SJSA1 (cell line): ENCODE measurements around the gene IQCK. TPM values are rescaled to one million over a fixed set of nuclear protein-coding genes. Genes with fewer than 3 reads are reported as not detected.
A peak's percentile ranks its signal among the peaks of the same experiment; 100 is the strongest.

Source experiments
- DNase-seq, 2 experiments: peaks; one replicate each; pipeline ENCODE4 v3.0.0-alpha.2; 2015 to 2020; ENCODE audit warnings: low spot score in 2 of 2, low read depth in 1 of 2
- H3K27ac ChIP-seq: fragments of 250-450 bp; sonication (Bioruptor Pico); 2 replicates; pipeline ENCODE4 v1.5.1; 2020; ENCODE audit warnings: mild to moderate bottlenecking, moderate library complexity
- H3K27me3 ChIP-seq: fragments of 250-450 bp; sonication (Bioruptor Pico); replicated peaks from 2 replicates; pipeline ENCODE4 v1.5.1; 2020; ENCODE audit warnings: mild to moderate bottlenecking, moderate library complexity
- H3K36me3 ChIP-seq: fragments of 250-450 bp; sonication (Bioruptor Pico); 2 replicates; pipeline ENCODE4 v1.5.1; 2020; ENCODE audit warnings: mild to moderate bottlenecking
- H3K4me1 ChIP-seq: fragments of 250-450 bp; sonication (Bioruptor Pico); replicated peaks from 2 replicates; pipeline ENCODE4 v1.6.1; 2021; ENCODE audit warnings: mild to moderate bottlenecking
- H3K4me3 ChIP-seq: fragments of 250-450 bp; sonication (Bioruptor Pico); 2 replicates; pipeline ENCODE4 v1.5.1; 2020; ENCODE audit warnings: mild to moderate bottlenecking
- H3K9me3 ChIP-seq: fragments of 250-450 bp; sonication (Bioruptor Pico); replicated peaks from 2 replicates; pipeline ENCODE4 v1.5.1; 2020; ENCODE audit warnings: mild to moderate bottlenecking
- total RNA-seq: library from RNA; depleted of rRNA; stranded (reverse); fragments of >200 nt; shearing (Covaris generic); gene quantifications from 2 replicates; pipeline ENCODE4 v1.2.3, GENCODE V29; 2014

The IQCK gene
- total RNA-seq, 1 experiment from 2014 or later = 10.5 TPM

DNA sequence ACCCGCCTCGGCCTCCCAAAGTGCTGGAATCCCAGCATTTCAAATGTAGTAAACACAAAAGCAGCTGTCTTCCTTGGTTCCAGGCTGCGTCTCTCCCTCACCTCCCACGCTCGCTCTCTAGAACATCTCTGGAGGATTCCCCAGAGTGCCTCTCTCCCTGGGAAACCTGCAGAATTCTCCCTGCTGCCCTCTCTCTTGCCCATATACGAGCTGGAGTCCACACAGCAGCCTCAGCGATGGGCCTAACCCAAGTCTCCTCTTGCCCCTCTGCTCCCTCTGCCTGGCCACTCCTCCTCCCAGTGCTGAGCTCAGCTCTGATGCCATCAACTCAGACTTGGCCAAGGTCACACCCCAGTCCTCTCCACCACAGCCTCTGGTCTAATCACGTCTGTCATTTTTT, 156.0 kb downstream of the IQCK start:
- Histone ChIP-seq H3K36me3 (peaks cover 12% of the 10 kb centered on the region), H3K27me3 (no peaks in the 10 kb centered on the region)
- no peak for DNase-seq

DNA sequence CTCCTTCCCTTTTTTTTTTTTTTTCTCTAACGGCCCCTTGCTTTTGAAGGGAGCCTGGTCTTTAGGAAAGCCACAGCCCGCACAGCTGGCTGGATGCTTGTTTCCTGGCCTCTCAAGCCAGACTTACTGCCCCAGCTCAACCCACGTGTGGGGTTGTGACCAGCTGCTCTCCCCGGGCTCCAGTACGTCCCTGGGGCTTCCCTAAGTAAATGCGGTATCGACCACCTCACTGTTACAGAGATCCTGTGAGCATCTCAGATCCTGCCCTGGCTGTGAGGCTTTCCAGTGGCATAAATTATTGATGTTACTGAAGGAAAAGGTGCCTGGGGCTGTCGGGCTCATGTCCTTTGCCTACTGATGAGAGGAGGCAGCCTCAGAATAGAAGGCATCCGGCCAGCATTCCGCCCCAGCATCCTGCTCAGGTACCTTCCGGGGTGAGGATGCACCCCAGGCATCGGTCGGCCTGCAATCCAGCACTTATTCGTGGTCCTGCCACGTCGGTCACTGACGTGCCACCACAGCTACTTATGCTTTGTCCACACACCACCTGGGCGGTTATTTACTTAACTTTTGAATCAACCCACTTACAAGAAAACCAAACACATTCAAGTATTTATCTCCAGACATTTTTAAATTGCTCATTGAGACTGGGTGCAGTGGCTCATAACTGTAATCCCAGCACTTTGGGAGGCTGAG, 156.9 kb downstream of the IQCK start:
- no peak overlapping the region for H3K4me3 ChIP-seq
- no peak overlapping the region for H3K27ac ChIP-seq
- no peaks in the 10 kb centered on the region for H3K9me3 ChIP-seq
- peaks cover 10% of the 10 kb centered on the region for H3K36me3 ChIP-seq
- no peaks in the 10 kb centered on the region for H3K4me1 ChIP-seq
- no peaks in the 10 kb centered on the region for H3K27me3 ChIP-seq
- DNase-seq = no peak

More for the DNA sequence above, 156.0 kb downstream of the IQCK start:
- Histone ChIP-seq H3K4me3 (no peak overlapping the region), H3K9me3 (no peaks in the 10 kb centered on the region), H3K27ac (no peak overlapping the region), H3K4me1 (no peaks in the 10 kb centered on the region)

DNA sequence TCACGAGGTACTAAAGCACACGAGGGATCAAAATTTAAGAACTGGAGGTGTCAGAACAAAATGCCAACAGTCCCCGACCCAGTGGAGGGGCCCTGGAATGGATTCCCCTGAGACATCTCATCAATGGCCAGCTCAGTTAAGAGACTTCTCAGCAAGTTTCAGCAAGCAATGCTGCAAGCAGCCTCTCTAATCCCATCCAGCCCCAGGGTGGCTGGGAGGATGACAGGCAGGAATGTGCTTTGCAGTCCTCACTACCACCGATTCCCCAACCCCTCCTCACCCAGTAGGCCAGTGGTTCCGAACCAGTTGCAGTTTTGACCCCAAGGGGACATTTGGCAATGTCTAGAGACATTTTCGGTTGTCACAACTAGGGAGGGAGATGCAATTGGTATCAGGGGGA, 157.8 kb downstream of the IQCK start:
- H3K4me1 ChIP-seq = no peaks in the 10 kb centered on the region
- no peak for DNase-seq
- no peak overlapping the region for H3K27ac ChIP-seq
- H3K36me3 ChIP-seq = peaks cover 8% of the 10 kb centered on the region
- H3K27me3 ChIP-seq = no peaks in the 10 kb centered on the region
- no peaks in the 10 kb centered on the region for H3K9me3 ChIP-seq
- H3K4me3 ChIP-seq = no peak overlapping the region

DNA sequence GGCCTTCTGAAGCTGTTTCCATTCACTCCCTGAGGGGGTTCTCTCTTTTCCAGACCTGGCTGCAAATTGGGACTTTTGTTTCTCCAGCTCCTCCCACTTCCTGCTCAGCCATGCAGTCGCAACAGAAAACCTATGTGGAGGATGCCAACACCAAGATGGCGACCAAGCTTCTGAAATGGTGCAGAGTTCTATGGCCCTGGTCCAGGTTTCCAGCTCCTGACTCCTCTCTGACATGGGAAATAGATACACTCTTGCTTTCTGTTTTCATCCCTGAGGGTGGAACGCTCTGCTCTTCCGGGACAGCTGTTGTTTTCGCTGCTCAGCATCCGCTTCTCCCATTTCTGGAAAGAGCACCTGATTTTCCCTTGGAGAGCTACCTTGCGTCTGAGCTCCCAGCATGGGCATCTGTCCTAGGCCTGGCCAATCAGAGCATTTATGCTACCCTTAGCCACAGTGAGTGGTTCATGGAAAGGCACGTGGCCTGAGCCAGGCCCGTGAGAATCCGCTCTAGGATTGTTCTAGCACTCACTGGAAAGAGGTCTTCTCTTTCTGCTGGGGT, 158.5 kb downstream of the IQCK start:
- Histone ChIP-seq H3K4me1 (no peaks in the 10 kb centered on the region), H3K4me3 (no peak overlapping the region), H3K36me3 (peaks cover 5% of the 10 kb centered on the region), H3K27ac (no peak overlapping the region), H3K9me3 (no peaks in the 10 kb centered on the region), H3K27me3 (no peaks in the 10 kb centered on the region)
- no peak for DNase-seq

DNA sequence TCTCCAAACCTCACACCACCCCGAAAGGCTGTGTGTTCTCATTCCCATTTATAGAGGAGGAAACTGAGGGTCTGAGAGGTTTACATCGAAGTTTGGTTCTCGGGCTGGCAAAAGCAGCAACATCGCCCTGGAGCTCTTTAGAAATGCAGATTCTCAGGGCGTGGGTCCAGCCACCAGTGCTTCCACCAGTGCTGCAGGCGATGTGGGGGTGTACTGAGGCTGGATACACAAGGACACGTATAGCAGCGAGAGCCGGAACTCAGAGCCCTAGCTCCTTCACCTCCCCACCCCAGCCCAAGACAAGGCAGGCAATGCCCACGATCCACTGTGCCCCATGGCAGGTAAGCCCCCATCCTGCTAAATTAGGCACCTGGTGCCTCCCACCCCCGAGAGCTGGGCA, 160.7 kb downstream of the IQCK start:
- H3K27me3 ChIP-seq = no peaks in the 10 kb centered on the region
- H3K27ac ChIP-seq = no peak overlapping the region
- no peak for DNase-seq
- peaks cover 10% of the 10 kb centered on the region for H3K4me1 ChIP-seq
- H3K9me3 ChIP-seq = no peaks in the 10 kb centered on the region
- H3K36me3 ChIP-seq = no peaks in the 10 kb centered on the region; the same call in 1 of the 2 replicates
- H3K4me3 ChIP-seq = no peak overlapping the region

DNA sequence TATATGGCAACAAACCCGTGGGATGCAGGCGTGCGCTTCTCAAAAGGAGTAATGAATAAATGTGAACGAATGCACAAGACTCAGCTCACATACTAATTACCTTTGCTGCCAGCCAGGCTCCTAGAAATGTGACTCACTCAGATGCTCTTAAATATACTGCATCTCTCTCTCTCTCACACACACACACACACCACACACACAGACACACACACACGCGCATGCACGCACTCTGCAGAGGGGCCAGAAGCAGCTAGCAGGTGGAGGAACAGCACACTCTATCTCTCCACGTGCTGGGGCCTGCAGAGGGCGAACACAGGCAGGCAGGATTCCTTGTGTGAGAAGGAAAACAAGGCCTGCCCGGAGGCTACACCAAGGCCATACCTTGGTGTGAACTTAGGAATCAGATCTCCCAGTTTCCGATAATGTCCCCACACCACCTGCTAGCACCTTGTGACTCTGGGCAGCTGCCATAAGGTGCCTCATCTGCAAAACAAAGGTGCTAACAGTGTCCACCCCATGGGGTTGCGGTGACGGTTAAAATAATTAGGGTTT, 161.2 kb downstream of the IQCK start:
- H3K36me3 ChIP-seq = no peaks in the 10 kb centered on the region; the same call in 1 of the 2 replicates
- no peak for DNase-seq
- H3K27me3 ChIP-seq = no peaks in the 10 kb centered on the region
- no peaks in the 10 kb centered on the region for H3K9me3 ChIP-seq
- no peak overlapping the region for H3K27ac ChIP-seq
- H3K4me1 ChIP-seq = peaks cover 11% of the 10 kb centered on the region
- no peak overlapping the region for H3K4me3 ChIP-seq

DNA sequence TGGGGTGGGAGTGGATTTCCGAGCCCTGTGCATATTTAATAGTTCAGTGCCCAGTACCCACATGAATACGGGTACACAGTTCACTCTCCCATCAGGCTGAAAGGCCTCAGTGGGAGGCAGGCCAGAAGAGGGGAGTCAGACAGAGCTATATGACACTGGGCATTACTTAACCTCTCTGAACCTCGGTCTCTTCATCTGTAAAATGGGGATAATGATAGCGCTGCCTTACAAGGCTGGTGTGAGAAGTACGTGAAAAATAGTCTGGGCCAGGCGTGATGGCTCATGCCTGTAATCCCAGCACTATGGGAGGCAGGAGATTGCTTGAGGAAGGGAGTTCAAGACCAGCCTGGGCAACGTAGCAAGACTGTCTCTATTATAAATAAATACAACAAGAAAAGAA, 163.0 kb downstream of the IQCK start:
- no peak overlapping the region for H3K27ac ChIP-seq
- DNase-seq = no peak
- no peaks in the 10 kb centered on the region; the same call in 1 of the 2 replicates for H3K36me3 ChIP-seq
- H3K4me3 ChIP-seq = no peak overlapping the region
- H3K27me3 ChIP-seq = no peaks in the 10 kb centered on the region
- H3K9me3 ChIP-seq = peaks cover 6% of the 10 kb centered on the region
- H3K4me1 ChIP-seq = peaks cover 16% of the 10 kb centered on the region

DNA sequence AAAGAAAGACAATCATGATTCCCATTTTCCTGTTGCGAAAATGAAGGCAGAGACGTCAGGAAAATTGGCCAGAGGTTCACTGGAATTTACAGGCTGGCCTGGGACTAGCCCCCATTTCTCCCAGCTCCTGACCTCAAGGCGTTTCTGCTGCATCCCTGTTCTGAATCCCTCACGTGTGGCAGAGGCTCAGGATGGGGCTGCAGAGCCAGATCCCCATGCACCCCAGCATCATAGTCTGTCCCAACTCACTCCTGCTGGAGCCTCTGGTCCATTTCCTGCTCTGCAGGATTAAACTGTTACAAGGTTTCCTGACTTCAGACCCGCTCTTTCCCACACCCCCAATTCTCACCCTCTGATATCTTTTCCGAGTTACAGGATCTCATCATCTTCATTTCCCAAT, 163.7 kb downstream of the IQCK start:
- Histone ChIP-seq H3K4me1 (peaks cover 19% of the 10 kb centered on the region), H3K4me3 (no peak overlapping the region), H3K9me3 (peaks cover 6% of the 10 kb centered on the region), H3K36me3 (no peaks in the 10 kb centered on the region; the same call in 1 of the 2 replicates), H3K27me3 (no peaks in the 10 kb centered on the region), H3K27ac (no peak overlapping the region)
- DNase-seq = no peak

DNA sequence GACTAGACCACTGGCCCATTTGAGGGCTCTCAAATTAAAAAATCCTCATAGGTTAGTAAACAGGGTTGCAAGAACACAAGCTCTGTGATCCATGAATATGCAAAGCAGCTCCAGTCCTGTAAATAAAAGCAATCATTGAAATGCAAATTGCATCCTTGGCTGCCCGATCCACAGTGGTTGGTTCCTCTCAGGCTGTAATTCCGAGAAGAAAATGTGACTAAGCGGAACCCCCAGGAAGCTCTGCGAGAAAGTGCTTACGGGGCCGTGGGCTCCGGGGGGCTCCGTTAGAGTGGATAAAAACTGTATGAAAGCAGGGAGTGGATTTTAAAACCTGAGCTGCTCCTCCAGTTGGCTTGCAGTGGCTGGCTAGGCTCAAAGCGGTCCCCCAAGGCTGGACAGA, 164.1 kb downstream of the IQCK start:
- Histone ChIP-seq H3K27me3 (no peaks in the 10 kb centered on the region), H3K4me1 (peaks cover 19% of the 10 kb centered on the region), H3K9me3 (peaks cover 6% of the 10 kb centered on the region), H3K36me3 (no peaks in the 10 kb centered on the region; the same call in 1 of the 2 replicates), H3K27ac (no peak overlapping the region), H3K4me3 (no peak overlapping the region)
- no peak for DNase-seq

DNA sequence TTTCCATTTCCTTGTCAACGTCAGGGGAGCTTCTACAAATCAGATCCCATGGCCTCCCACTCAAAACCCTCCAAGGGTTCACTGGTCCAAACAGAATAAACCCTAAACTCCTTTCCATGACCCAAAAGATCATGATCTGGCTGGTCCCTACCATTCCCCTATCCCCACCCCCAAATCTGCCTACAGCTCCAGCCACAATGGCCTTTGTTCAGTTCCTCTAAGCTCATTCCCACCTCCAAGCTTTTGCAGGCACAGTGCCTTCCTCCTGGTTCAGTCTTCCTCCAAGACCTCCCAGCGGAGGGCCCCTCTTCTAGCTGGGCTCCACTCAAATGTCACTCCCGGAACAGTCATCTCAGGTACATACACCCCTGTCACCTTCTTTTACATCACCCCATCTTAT, 164.6 kb downstream of the IQCK start:
- peaks cover 6% of the 10 kb centered on the region for H3K9me3 ChIP-seq
- no peak overlapping the region; the same call in 1 of the 2 replicates for H3K4me3 ChIP-seq
- H3K4me1 ChIP-seq = peaks cover 19% of the 10 kb centered on the region
- H3K27ac ChIP-seq = no peak overlapping the region
- no peak for DNase-seq
- H3K36me3 ChIP-seq = no peaks in the 10 kb centered on the region; the same call in 1 of the 2 replicates
- H3K27me3 ChIP-seq = no peaks in the 10 kb centered on the region

DNA sequence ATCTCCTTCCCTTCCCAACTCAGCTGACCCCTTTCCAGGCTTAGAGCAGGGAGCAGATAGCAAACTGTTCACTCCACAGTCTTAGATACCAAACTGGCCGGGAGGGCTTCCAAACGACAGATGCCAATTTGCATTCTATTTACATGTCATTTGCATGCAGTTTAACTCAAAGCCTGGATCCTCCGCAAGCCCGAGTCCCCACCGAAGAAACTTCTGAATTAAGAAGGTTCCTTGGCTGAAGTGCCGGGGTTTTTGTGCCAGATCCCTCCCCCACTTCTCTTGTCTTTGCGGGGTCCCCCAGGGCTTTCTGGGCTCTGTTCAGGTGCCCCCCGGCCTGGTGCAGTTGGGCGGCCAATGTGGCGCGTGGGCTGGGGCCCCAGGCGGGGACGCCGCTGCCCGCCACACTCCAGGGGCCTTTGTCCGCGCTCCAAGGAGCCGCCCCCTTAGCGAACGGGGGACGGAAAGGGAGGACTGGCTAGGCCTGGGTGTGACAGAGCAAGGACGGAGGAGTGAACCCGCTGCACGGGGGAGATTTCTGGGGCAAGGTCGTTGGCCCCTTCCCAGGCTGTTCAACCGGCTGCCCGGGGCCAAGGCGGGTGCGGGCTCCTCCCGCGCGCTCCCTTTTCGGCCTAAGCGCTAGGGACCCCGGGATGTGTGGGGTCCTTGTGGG, 165.4 kb downstream of the IQCK start:
- peak overlapping the region; percentile 77 for H3K4me3 ChIP-seq
- H3K27ac ChIP-seq = no peak overlapping the region
- peaks cover 19% of the 10 kb centered on the region for H3K4me1 ChIP-seq
- peak in 1 of 2 experiments; percentile 46 for DNase-seq
- no peaks in the 10 kb centered on the region; the same call in 1 of the 2 replicates for H3K36me3 ChIP-seq
- H3K27me3 ChIP-seq = no peaks in the 10 kb centered on the region
- peaks cover 6% of the 10 kb centered on the region for H3K9me3 ChIP-seq

DNA sequence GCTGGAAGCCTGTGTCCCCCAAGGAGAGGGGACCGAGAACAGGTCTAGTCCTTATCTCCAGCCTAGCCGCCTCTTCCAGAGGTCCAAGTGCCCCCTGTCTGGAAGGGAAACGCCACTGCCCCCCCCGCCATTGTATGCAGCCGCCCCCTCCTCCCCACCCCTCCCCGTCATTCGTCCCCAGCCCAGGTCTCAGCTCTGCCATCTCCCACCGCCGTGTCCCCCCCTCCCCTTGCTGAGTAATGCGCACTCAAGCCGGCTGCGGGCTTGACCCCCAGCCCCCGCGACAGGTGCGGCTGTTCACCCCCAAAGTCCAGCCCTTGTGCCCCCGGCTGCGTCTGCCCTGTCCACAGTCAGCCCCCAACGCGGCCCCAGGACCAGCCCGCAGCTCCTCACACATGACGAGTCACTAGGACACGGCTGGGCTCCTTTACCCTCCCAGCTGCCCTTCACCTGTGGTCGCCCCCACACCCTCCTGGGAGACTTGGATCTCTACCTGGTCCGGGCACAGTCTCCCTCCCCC, 166.0 kb downstream of the IQCK start:
- peaks cover 19% of the 10 kb centered on the region for H3K4me1 ChIP-seq
- peaks cover 6% of the 10 kb centered on the region for H3K9me3 ChIP-seq
- no peak for DNase-seq
- H3K27ac ChIP-seq = no peak overlapping the region
- no peaks in the 10 kb centered on the region for H3K27me3 ChIP-seq
- no peaks in the 10 kb centered on the region; the same call in 1 of the 2 replicates for H3K36me3 ChIP-seq
- H3K4me3 ChIP-seq = peak overlapping the region; percentile 77

DNA sequence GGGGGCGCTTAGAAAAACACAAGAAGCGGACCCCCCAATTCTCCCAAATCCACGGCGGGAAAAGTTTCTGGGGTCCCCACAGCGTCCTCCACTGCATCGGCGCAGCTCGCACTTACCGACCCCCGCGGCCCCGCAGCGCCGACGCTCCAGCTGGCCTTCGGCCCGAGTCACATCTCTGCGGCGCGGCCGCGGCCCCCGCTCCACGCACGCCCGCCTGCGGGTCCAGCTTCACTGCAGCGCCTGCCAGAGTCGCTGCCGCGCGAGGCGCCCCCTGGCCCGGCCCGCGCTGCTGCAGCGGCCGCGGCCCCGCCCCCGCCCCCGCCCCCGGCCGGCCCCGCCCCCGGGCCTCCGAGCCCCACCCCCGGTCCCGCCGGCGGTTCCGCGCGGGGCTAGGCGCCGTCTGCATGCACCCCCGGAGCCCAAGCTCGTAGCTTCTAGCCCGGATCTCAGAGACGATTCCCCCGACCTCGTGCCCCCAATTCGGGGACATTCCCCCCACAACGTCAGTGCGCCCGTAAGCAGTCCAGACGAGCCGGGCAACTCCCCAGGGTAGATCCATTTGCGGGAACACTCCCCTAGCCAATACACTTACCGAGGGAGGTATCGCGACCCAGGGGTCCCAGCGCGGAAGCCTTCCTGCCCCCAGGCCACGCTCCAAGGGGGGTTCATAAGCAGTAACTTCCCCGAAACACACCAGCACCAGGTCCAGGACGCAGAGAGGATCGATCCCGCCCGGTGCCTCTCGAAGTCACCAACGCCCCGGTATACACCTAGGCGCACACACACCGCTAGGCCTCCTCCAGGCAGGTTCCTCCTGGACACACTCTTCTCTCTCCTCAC, 166.8 kb downstream of the IQCK start, which contains the start of gene GPRC5B:
TSS of gene GPRC5B (minus strand) at position 238 of the 840 bp plus-strand sequence. CDS start 12,003 bp downstream, outside the sequence.
- Histone ChIP-seq H3K27me3 (no peaks in the 10 kb centered on the region), H3K9me3 (peaks cover 6% of the 10 kb centered on the region), H3K4me1 (peaks cover 19% of the 10 kb centered on the region), H3K36me3 (no peaks in the 10 kb centered on the region; the same call in 1 of the 2 replicates), H3K4me3 (peak within 1 kb of the TSS; percentile 77), H3K27ac (no peak within 1 kb of the TSS)
- DNase-seq = peak; percentile 41 to 61
